Measurements from ENCODE around the gene RASGEF1B.
"Not testable (repeated sequence)": the region's sequence is repeated elsewhere in the genome, so short reads cannot be mapped to it uniquely, and the experiment has no call there.

Gene RASGEF1B

DNA sequence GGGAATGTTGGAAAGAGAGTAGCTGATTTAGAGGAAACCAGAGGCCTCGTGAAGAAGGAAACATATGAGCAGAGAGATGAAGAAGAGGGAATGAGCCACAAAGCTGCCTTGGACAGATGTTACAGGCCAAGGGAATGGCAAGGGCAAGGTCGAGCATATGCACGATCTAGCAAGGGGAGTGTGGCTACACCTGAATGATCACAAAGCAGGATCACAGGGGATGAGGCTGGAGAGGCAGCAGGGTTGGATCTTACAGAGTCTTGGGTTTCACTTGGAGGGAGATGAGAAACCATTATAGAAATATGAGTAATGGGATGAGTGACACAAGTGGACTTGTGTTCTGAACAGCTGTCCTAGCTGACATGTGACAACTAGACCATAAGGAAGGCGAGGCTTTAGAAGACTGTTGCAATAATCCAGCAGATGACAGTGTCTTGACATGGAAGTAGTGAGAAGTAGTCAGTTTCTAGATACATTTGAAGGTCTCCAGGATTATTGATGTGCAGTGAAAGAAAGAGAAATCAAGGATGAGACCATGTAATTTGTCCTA is 58.7 kb downstream of the RASGEF1B start:
- Mint-ChIP-seq H3K27ac (no peak overlapping the region), H3K36me3 (no peaks in the 10 kb centered on the region), H3K4me1 (no peaks in the 10 kb centered on the region), H3K9me3 (no peaks in the 10 kb centered on the region), H3K4me3 (no peak overlapping the region)
- DNase-seq (ENCODE audit: low spot score in 2 of 2) = no peak
- no peak for ATAC-seq

GRCh38 chr4:81410680-81411079 is 61.0 kb downstream of the RASGEF1B start:
- ATAC-seq (no peak), DNase-seq (ENCODE audit: low spot score in 2 of 2) (no peak)
- H3K4me1 Mint-ChIP-seq = no peaks in the 10 kb centered on the region
- H3K9me3 Mint-ChIP-seq = no peaks in the 10 kb centered on the region
- H3K27ac Mint-ChIP-seq = no peak overlapping the region
- H3K4me3 Mint-ChIP-seq = no peak overlapping the region
- no peaks in the 10 kb centered on the region for H3K36me3 Mint-ChIP-seq

DNA sequence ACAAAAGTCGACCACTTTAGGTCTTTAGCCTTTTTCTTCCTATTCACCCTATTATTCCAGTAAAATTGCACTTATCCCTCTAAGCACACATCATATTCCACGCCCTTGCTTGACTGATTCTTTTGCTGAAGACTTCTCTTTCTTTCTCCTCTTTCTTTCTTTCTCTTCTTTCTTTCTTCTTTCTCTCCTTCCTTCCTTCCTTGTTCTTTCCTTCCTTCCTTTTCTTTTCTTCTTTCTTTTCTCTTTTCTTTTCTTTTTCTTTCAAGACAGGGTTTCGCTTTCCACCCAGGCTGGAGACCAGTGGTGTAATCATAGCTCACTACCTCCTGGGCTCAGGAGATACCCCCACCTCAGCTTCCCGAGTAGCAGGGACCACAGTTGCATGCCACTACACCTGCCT is 61.9 kb downstream of the RASGEF1B start:
- H3K27ac Mint-ChIP-seq = no peak overlapping the region

DNA sequence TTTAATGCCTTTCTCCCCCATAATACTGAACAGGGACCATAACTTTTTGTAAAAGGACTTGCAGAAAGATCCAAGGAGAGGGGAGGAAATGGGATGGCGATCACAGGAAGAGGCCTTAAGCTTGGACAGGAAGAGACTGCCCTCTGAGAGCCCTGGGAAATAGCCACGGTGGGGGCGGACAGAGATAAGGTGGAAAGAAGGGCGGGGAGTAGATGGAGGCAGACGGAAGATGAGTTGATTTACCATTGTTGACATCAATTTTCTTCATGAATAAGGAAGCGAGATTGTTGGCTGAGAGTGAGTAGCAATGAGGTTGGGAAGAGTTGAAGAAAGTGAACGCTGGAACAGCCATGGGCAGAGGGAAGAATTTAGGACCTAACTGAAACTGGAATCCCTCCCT is 63.4 kb downstream of the RASGEF1B start:
- ATAC-seq (no peak), DNase-seq (ENCODE audit: low spot score in 2 of 2) (no peak)
- Mint-ChIP-seq H3K9me3 (no peaks in the 10 kb centered on the region), H3K4me3 (no peak overlapping the region), H3K4me1 (no peaks in the 10 kb centered on the region), H3K36me3 (no peaks in the 10 kb centered on the region), H3K27ac (no peak overlapping the region)

More for the DNA sequence above, 61.9 kb downstream of the RASGEF1B start:
- no peaks in the 10 kb centered on the region for H3K9me3 Mint-ChIP-seq
- ATAC-seq (no peak), DNase-seq (ENCODE audit: low spot score in 2 of 2) (no peak)
- H3K4me3 Mint-ChIP-seq = no peak overlapping the region
- H3K36me3 Mint-ChIP-seq = no peaks in the 10 kb centered on the region
- H3K4me1 Mint-ChIP-seq = no peaks in the 10 kb centered on the region

DNA sequence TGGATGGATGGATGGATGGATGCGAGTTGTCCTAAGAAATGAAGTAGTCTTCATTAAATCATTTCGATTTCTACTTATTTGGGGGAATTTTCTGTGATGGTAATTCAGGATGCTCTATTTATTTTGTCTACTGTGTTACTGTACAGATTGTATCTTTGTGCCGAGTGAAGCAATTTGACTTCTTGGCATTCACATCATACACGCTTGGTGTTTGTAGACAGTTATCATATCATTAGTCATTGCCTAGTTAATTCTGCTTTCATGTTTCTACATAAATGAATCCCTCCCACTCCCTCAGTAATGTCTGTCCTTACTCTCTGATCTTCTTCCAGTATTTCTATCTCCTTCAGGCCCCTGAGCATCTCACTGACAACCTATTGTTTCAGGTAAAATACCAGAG is 64.0 kb downstream of the RASGEF1B start:
- ATAC-seq (no peak), DNase-seq (ENCODE audit: low spot score in 2 of 2) (no peak)
- Mint-ChIP-seq H3K4me1 (no peaks in the 10 kb centered on the region), H3K9me3 (no peaks in the 10 kb centered on the region), H3K36me3 (no peaks in the 10 kb centered on the region), H3K27ac (no peak overlapping the region), H3K4me3 (no peak overlapping the region)

DNA sequence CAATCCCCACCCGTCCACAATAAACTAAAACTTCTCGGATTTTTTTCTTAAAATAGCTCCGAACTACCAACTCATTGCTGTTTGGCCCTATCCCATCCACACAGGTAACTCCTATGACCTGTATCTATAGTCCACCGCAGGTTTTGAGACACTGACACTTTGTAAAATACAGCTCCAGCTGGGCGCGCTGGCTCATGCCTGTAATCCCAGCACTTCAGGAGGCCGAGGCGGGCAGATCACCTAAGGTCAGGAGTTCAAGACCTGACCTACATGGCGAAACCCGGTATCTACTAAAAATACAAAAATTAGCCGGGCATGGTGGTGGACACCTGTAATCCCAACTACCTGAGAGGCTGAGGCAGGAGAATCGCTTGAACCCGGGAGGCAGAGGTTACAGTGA is 65.2 kb downstream of the RASGEF1B start:
- ATAC-seq; H3K9me3 Mint-ChIP-seq; H3K4me3 Mint-ChIP-seq; DNase-seq (ENCODE audit: low spot score in 2 of 2); H3K4me1 Mint-ChIP-seq; H3K27ac Mint-ChIP-seq; H3K36me3 Mint-ChIP-seq: not testable (repeated sequence)

GRCh38 chr4:81405900-81406401 is 65.8 kb downstream of the RASGEF1B start:
- ATAC-seq (peak; percentile 66), DNase-seq (ENCODE audit: low spot score in 2 of 2) (peak in 1 of 2 donors; percentile 19)
- Mint-ChIP-seq H3K27ac (no peak overlapping the region), H3K4me3 (no peak overlapping the region), H3K9me3 (no peaks in the 10 kb centered on the region), H3K4me1 (no peaks in the 10 kb centered on the region), H3K36me3 (no peaks in the 10 kb centered on the region)

DNA sequence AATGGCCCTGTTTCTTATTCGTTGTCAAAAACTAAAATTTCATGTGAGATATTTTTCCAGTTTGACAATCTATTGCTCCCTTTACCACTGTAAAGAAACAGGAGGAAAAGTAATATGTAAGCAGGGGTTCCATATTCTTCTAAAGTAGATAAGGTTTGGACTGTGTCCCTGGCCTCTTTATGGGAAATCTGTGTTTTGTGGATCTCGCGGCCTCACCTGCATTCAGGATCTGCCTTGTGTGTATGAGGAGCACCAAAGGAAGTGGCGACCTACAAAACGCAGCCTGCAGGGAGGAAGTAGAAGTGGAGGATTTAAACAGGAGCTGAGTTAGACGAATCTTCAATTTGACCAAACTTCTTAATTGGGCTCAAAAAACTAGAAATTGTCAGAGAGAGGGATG is 67.0 kb downstream of the RASGEF1B start:
- ATAC-seq (no peak), DNase-seq (ENCODE audit: low spot score in 2 of 2) (no peak)
- no peaks in the 10 kb centered on the region for H3K4me1 Mint-ChIP-seq
- no peak overlapping the region for H3K27ac Mint-ChIP-seq
- no peaks in the 10 kb centered on the region for H3K9me3 Mint-ChIP-seq
- no peaks in the 10 kb centered on the region for H3K36me3 Mint-ChIP-seq
- H3K4me3 Mint-ChIP-seq = no peak overlapping the region

DNA sequence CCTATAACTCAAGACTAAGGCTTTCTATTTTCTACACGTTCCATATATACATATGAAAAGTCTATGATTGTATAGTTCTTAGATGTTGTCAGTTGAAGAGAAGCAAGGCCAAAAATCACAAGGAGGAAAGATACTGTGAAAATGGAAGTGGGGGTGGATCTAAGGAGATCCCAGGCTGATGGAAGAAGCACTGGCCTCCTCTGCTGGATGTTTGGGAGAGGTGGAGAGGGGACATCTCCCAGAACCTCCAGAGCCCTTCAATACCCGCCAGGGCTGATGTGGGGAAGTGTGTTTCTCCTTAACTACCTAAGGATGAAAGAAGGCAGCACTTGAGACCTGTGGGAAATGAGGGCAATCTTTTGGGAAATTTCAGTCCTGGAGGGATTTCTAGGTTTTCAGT is 67.4 kb downstream of the RASGEF1B start:
- Mint-ChIP-seq H3K4me1 (no peaks in the 10 kb centered on the region), H3K36me3 (no peaks in the 10 kb centered on the region), H3K9me3 (no peaks in the 10 kb centered on the region), H3K27ac (no peak overlapping the region), H3K4me3 (no peak overlapping the region)
- DNase-seq (ENCODE audit: low spot score in 2 of 2) (no peak), ATAC-seq (no peak)

DNA sequence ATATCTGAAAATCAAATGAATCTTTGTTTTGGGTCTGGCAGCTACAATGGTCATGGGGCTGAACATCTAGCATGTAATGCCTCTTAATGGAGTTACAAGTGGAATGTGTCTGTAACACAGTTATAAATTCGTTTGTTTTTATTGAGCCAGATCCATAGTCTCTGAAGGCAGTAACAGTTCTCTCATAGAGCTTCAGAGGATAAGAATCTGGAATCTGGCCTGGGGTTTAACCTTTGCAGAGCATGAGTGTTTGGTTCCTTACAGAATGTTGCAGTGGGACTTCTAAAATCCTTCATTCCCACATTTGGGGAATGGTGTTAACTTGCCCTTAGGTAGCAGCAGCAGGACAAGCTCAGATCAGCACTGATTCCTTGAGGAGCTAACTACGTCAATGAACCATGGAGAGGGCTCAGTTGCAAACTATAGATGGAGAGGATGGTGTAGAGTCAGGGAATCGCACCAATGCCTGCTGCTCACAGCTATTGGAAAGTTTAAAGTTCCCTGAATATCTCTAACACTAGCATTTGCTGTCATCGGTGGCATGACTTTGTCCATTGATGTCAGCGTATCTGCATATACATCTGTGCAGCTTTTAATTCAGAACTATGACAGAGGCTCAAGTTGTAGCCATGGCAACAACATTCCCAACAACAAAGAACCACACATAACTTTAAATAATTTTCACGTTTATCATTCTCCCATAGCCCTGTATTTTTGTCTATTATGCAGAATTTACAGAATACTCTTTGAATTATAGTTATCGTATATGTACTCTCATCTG is 72.2 kb downstream of the RASGEF1B start:
- Mint-ChIP-seq H3K4me3 (no peak overlapping the region), H3K4me1 (no peaks in the 10 kb centered on the region), H3K27ac (no peak overlapping the region), H3K36me3 (no peaks in the 10 kb centered on the region), H3K9me3 (no peaks in the 10 kb centered on the region)
- ATAC-seq = no peak
- DNase-seq (ENCODE audit: low spot score in 2 of 2) = no peak

- H3K27ac Mint-ChIP-seq = no peak overlapping the region
- no peaks in the 10 kb centered on the region for H3K36me3 Mint-ChIP-seq
- H3K4me3 Mint-ChIP-seq = no peak overlapping the region
- ATAC-seq (no peak), DNase-seq (ENCODE audit: low spot score in 2 of 2) (no peak)
- no peaks in the 10 kb centered on the region for H3K4me1 Mint-ChIP-seq
- H3K9me3 Mint-ChIP-seq = no peaks in the 10 kb centered on the region
Measured at GRCh38 chr4:81398379-81398778, 73.3 kb downstream of the RASGEF1B start.

DNA sequence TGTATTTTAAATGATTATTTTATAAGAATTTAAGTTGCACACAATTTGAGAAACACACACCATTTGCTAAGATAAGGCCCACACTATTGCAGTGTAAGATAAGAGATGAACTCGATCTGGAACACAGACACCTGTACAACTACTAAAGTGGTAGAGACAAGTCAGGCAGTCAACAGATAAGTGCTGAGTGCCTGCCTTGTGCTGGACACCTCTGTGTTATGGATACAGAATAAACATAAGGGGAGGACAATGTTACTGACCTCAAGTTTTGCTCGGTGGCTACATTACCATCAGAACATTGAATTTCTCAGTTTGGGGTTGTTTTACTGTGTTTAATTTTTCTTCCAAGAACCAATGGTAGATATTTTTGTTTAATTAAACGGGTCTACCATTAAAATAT is 74.1 kb downstream of the RASGEF1B start:
- Mint-ChIP-seq H3K4me3 (no peak overlapping the region), H3K9me3 (no peaks in the 10 kb centered on the region), H3K36me3 (no peaks in the 10 kb centered on the region), H3K4me1 (no peaks in the 10 kb centered on the region), H3K27ac (no peak overlapping the region)
- DNase-seq (ENCODE audit: low spot score in 2 of 2) (no peak), ATAC-seq (no peak)

- Mint-ChIP-seq H3K36me3 (no peaks in the 10 kb centered on the region), H3K4me3 (no peak overlapping the region), H3K4me1 (no peaks in the 10 kb centered on the region), H3K9me3 (no peaks in the 10 kb centered on the region), H3K27ac (no peak overlapping the region)
- ATAC-seq (no peak), DNase-seq (ENCODE audit: low spot score in 2 of 2) (no peak)
Measured at GRCh38 chr4:81395239-81395638, 76.5 kb downstream of the RASGEF1B start.

GRCh38 chr4:81392164-81392563 is 79.5 kb downstream of the RASGEF1B start:
- Mint-ChIP-seq H3K9me3 (no peaks in the 10 kb centered on the region), H3K27ac (no peak overlapping the region), H3K4me1 (no peaks in the 10 kb centered on the region), H3K36me3 (no peaks in the 10 kb centered on the region), H3K4me3 (no peak overlapping the region)
- no peak for DNase-seq (ENCODE audit: low spot score in 2 of 2)
- ATAC-seq = no peak

DNA sequence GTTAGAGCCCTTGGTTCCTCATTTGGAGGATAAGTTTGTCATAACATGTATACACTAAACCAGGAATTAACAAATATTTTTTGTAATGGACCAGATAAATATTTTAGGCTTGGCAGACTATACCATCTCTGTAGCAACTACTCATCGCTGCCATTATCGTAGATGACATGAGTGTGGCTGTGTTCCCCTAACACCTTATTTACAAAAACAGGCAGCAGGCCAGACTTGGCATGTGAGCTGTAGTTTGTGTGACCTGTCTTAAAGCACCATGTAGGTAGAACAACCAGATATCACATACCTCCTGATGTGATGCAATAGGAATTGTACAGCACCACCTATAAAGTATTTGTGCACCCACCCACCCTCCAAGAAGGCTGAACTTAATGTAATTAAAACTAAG is 82.0 kb downstream of the RASGEF1B start:
- Mint-ChIP-seq H3K36me3 (no peaks in the 10 kb centered on the region), H3K4me1 (no peaks in the 10 kb centered on the region), H3K4me3 (no peak overlapping the region), H3K27ac (no peak overlapping the region), H3K9me3 (no peaks in the 10 kb centered on the region)
- no peak for ATAC-seq
- DNase-seq (ENCODE audit: low spot score in 2 of 2) = no peak

DNA sequence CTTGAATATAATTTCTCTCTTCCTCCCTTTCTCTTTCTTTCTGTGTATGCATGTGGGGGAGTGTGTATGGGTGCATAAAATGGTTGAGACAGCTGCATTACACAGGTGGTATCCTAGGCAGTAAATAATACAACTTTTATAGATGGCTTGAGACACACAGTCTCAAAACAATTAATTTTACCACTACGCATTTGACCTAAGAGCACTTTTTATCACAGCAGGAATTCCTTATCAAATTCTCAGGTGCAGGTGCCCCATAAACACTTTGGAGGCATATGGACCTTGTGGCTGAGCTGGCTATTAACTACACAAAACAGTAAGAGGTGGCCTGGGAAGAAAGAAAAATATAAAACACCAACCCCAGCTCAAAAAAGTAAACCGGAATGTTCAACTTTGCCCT is 91.3 kb downstream of the RASGEF1B start:
- no peak overlapping the region for H3K27ac Mint-ChIP-seq
- DNase-seq (ENCODE audit: low spot score in 2 of 2) (no peak), ATAC-seq (no peak)
- H3K4me3 Mint-ChIP-seq = no peak overlapping the region
- no peaks in the 10 kb centered on the region for H3K9me3 Mint-ChIP-seq
- H3K36me3 Mint-ChIP-seq = no peaks in the 10 kb centered on the region
- H3K4me1 Mint-ChIP-seq = no peaks in the 10 kb centered on the region
